ENCODE measurements around the gene HDLBP.

DNA sequence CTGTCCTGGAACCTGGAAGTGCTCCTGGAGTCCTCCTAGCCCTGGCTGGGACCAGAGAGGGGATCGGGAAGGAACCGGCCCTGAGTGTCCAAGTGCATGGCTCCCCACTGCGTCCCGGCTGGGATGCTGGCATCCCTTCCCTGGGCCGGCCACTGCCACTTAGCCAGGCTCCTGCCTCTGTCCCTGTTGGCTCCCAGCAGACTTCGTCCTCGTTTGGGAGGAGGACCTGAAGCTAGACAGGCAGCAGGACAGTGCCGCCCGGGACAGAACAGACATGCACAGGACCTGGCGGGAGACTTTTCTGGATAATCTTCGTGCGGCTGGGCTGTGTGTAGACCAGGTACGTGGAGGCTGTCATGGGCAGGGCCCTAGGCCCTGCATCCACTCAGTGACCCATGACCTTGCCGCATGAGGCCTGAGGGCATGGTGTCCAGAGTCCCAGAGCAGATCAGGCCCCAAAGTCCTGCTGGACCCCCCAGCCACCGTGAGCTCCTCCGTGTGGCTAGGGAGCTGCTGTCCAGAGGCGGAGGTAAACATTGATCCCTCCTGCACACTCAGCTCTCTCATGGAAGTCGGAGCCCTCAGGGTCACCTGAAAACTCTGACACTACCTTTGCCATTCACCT is 119.9 kb downstream of the HDLBP start:
- TF ChIP-seq, protein P1, sequence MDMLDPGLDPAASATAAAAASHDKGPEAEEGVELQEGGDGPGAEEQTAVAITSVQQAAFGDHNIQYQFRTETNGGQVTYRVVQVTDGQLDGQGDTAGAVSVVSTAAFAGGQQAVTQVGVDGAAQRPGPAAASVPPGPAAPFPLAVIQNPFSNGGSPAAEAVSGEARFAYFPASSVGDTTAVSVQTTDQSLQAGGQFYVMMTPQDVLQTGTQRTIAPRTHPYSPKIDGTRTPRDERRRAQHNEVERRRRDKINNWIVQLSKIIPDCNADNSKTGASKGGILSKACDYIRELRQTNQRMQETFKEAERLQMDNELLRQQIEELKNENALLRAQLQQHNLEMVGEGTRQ (IDR thresholded peaks at IDR 0.05; ENCODE audit: low read depth, low read length), result no peak
- TF ChIP-seq CEBPB (IDR thresholded peaks at IDR 0.05; ENCODE audit: low read depth, low read length), result no peak
- TF ChIP-seq, protein P2, sequence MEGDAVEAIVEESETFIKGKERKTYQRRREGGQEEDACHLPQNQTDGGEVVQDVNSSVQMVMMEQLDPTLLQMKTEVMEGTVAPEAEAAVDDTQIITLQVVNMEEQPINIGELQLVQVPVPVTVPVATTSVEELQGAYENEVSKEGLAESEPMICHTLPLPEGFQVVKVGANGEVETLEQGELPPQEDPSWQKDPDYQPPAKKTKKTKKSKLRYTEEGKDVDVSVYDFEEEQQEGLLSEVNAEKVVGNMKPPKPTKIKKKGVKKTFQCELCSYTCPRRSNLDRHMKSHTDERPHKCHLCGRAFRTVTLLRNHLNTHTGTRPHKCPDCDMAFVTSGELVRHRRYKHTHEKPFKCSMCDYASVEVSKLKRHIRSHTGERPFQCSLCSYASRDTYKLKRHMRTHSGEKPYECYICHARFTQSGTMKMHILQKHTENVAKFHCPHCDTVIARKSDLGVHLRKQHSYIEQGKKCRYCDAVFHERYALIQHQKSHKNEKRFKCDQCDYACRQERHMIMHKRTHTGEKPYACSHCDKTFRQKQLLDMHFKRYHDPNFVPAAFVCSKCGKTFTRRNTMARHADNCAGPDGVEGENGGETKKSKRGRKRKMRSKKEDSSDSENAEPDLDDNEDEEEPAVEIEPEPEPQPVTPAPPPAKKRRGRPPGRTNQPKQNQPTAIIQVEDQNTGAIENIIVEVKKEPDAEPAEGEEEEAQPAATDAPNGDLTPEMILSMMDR (conservative IDR thresholded peaks at IDR 0.05; ENCODE audit: low read depth, low read length), result no peak
- TF ChIP-seq POLR2A (IDR thresholded peaks at IDR 0.05; ENCODE audit: low read depth, low read length), result no peak
- TF ChIP-seq SMC3 (IDR thresholded peaks at IDR 0.05; ENCODE audit: low read depth, low read length), result no peak
